NCI-H1436 (cell line): ENCODE data around the gene TMUB1.

Experiments used
- DNase-seq: peaks from one replicate; lab custom pipeline; 2025; lab: John Stamatoyannopoulos, UW

TMUB1 gene

GRCh38 chr7:151068069-151068773 is 15.1 kb downstream of the TMUB1 start:
- DNase-seq = no peak

GRCh38 chr7:151066273-151066974 is 16.9 kb downstream of the TMUB1 start:
- DNase-seq = no peak

- DNase-seq = no peak
Measured at GRCh38 chr7:151065516-151065915, 17.8 kb downstream of the TMUB1 start.

- DNase-seq = no peak
Measured at GRCh38 chr7:151064993-151065392, 18.3 kb downstream of the TMUB1 start.

GRCh38 chr7:151064454-151064853 is 18.8 kb downstream of the TMUB1 start:
- DNase-seq = no peak

GRCh38 chr7:151063212-151063561 is 20.1 kb downstream of the TMUB1 start:
- DNase-seq = no peak

GRCh38 chr7:151062399-151063211 is 20.7 kb downstream of the TMUB1 start:
- DNase-seq = no peak

GRCh38 chr7:151062111-151062398 is 21.2 kb downstream of the TMUB1 start:
- DNase-seq = no peak

GRCh38 chr7:151061213-151062110 is 21.8 kb downstream of the TMUB1 start:
- DNase-seq = no peak

GRCh38 chr7:151060416-151061212 is 22.7 kb downstream of the TMUB1 start:
- DNase-seq = no peak

GRCh38 chr7:151060113-151060415 is 23.2 kb downstream of the TMUB1 start:
- no peak for DNase-seq

- peak; percentile 56 for DNase-seq
Measured at GRCh38 chr7:151059367-151060112, 23.8 kb downstream of the TMUB1 start, which contains the start of gene SLC4A2. Gene SLC4A2, plus strand, starts transcription at chr7:151059589. Its CDS starts 2,399 bp downstream, at chr7:151061988.

GRCh38 chr7:151058781-151059366 is 24.4 kb downstream of the TMUB1 start:
- no peak for DNase-seq

- DNase-seq = peak; percentile 98
Measured at GRCh38 chr7:151057989-151058780, 25.1 kb downstream of the TMUB1 start.

- no peak for DNase-seq
Measured at GRCh38 chr7:151057506-151057988, 25.7 kb downstream of the TMUB1 start, which contains the start of gene CDK5. Gene CDK5, minus strand, starts transcription at chr7:151057897. Its CDS starts 49 bp downstream, at chr7:151057848.

- no peak for DNase-seq
Measured at GRCh38 chr7:151056666-151057505, 26.4 kb downstream of the TMUB1 start.

GRCh38 chr7:151056283-151056665 is 27.0 kb downstream of the TMUB1 start:
- DNase-seq = no peak

- DNase-seq = no peak
Measured at GRCh38 chr7:151053751-151054150, 29.5 kb downstream of the TMUB1 start.
